Measurements from ENCODE around the gene CDK6. TPM values are rescaled to one million over a fixed set of nuclear protein-coding genes. Genes with fewer than 3 reads are reported as not detected.

Gene CDK6
- total RNA-seq, 3 donors from 2014 or later (not counting 1 experiment from before 2014, with no cell fraction given) = 41.1 to 46.3 (median 45.1) TPM

DNA sequence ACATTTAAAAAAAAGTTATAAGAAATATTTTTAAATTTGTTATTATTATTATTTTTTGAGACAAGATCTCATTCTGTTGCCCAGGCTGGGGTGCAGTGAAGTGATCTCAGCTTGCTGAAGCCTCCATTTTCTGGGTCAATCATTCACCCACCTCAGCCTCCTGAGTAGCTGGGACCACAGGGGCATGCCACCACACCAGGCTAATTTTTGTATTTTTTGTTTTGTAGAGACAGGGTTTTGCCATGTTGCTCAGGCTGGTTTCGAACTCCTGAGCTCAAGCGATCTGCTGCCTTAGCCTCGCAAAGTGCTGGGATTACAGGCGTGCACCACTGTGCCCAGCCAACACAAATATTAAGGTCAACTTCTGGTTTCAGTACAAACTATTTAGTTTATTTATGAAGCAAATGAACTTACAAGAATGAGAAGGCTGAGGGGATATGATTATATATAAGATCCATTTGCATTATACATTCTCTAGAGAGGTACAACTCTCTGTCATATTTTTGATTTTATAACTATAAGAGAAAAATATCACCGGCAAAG is 200.3 kb downstream of the CDK6 start:
- Mint-ChIP-seq H3K27me3 (ENCODE audit: low read depth in 2 of 2) (no peaks in the 10 kb centered on the region), H3K36me3 (no peaks in the 10 kb centered on the region), H3K27ac (no peak overlapping the region), H3K9me3 (no peaks in the 10 kb centered on the region), H3K4me1 (peaks cover 54 to 58% of the 10 kb centered on the region in 2 donors), H3K4me3 (no peak overlapping the region)
- peaks cover 11% of the 10 kb centered on the region for H3K4me1 ChIP-seq (ENCODE audit: control insufficient read depth, insufficient read depth, low read length)
- H3K9me3 ChIP-seq (ENCODE audit: control insufficient read depth, insufficient read depth, low read length) = no peaks in the 10 kb centered on the region
- ATAC-seq (no peak), DNase-seq (no peak)
- intact Hi-C loops (cut with micrococcal nuclease) = no loop called here
- TF ChIP-seq, protein P1, sequence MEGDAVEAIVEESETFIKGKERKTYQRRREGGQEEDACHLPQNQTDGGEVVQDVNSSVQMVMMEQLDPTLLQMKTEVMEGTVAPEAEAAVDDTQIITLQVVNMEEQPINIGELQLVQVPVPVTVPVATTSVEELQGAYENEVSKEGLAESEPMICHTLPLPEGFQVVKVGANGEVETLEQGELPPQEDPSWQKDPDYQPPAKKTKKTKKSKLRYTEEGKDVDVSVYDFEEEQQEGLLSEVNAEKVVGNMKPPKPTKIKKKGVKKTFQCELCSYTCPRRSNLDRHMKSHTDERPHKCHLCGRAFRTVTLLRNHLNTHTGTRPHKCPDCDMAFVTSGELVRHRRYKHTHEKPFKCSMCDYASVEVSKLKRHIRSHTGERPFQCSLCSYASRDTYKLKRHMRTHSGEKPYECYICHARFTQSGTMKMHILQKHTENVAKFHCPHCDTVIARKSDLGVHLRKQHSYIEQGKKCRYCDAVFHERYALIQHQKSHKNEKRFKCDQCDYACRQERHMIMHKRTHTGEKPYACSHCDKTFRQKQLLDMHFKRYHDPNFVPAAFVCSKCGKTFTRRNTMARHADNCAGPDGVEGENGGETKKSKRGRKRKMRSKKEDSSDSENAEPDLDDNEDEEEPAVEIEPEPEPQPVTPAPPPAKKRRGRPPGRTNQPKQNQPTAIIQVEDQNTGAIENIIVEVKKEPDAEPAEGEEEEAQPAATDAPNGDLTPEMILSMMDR (IDR thresholded peaks at IDR 0.05) = no peak
- H3K27ac ChIP-seq (ENCODE audit: low read length) = no peak overlapping the region
- H3K27me3 ChIP-seq (ENCODE audit: control insufficient read depth, insufficient read depth, low read length) = no peaks in the 10 kb centered on the region
- WGBS (ENCODE audit: insufficient coverage) = 92% methylated on average over 4 of the region's 5 CpGs
- no peak overlapping the region for H3K4me3 ChIP-seq (ENCODE audit: low read length)
- H3K36me3 ChIP-seq (ENCODE audit: control insufficient read depth, insufficient read depth, low read length) = no peaks in the 10 kb centered on the region

DNA sequence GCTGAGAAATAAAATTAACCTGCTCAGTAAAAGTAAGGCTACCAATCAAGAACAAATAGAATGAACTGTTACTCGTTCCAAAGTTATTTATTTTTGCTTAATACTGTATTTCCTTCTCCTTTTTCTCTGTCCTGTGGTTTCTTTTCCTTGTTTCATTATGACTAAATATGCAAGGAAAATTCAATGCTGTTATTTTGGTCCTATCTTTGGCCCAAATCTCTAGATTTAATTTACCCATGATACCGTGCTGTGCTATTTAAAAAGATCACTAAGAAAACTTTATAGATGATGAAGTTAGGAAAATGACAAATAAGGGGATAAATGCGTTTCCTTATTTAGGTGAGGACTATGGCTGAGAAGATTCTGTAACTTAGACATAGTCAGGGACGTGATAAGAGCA is 200.8 kb downstream of the CDK6 start:
- 69% methylated on average over 1 of the region's 4 CpGs for WGBS (ENCODE audit: insufficient coverage)

DNA sequence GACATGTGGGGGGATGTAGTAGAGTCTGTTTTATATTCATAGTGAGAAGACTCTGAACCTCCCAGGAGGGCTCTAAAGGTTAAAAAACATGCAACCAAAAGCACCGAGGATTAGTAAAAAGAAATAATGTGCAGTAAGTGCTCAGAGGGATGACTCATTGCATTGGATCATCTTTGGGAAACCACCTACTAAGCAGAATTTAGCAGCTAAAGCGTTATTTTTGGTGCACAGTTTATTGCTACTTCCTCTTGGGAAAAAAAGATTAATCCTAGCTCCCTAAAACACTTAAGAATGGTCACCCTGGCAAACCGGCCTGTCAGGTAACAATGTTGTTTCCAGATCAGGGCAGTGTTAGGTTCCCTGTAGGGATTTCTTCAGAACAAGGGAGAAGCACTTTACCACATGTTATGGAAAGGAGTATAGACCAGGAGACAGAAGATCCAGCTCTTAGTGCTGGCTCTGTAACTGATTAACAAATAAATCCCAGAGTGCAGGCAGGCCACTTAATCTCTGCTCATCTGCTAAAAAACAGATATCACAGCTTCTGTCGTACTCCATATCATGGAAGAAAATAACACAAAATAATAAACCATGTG is 201.4 kb downstream of the CDK6 start:
- Mint-ChIP-seq H3K27ac (peak overlapping the region; percentile 90 to 92), H3K4me3 (no peak overlapping the region), H3K4me1 (peaks cover 48 to 52% of the 10 kb centered on the region in 2 donors), H3K9me3 (peaks cover 0 to 3% of the 10 kb centered on the region in 2 donors), H3K27me3 (ENCODE audit: low read depth in 2 of 2) (no peaks in the 10 kb centered on the region), H3K36me3 (no peaks in the 10 kb centered on the region)
- TF ChIP-seq, protein P1 (IDR thresholded peaks at IDR 0.05) = no peak
- Histone ChIP-seq H3K27me3 (ENCODE audit: control insufficient read depth, insufficient read depth, low read length) (no peaks in the 10 kb centered on the region), H3K4me1 (ENCODE audit: control insufficient read depth, insufficient read depth, low read length) (peaks cover 10% of the 10 kb centered on the region), H3K27ac (ENCODE audit: low read length) (no peak overlapping the region), H3K36me3 (ENCODE audit: control insufficient read depth, insufficient read depth, low read length) (no peaks in the 10 kb centered on the region), H3K4me3 (ENCODE audit: low read length) (no peak overlapping the region), H3K9me3 (ENCODE audit: control insufficient read depth, insufficient read depth, low read length) (no peaks in the 10 kb centered on the region)
- peak in 1 of 2 donors; percentile 43 for DNase-seq
- ATAC-seq = peak in 2 of 3 donors; percentile 31 to 42
- 44% methylated on average over 4 of the region's 4 CpGs for WGBS (ENCODE audit: insufficient coverage)
- intact Hi-C loops (cut with micrococcal nuclease) = no loop called here

More for the DNA sequence above, 200.8 kb downstream of the CDK6 start:
- Mint-ChIP-seq H3K4me3 (no peak overlapping the region), H3K27me3 (ENCODE audit: low read depth in 2 of 2) (no peaks in the 10 kb centered on the region), H3K36me3 (no peaks in the 10 kb centered on the region), H3K9me3 (no peaks in the 10 kb centered on the region), H3K4me1 (peaks cover 54 to 57% of the 10 kb centered on the region in 2 donors), H3K27ac (peak overlapping the region in 1 of 2 donors; percentile 92)
- Histone ChIP-seq H3K4me1 (ENCODE audit: control insufficient read depth, insufficient read depth, low read length) (peaks cover 11% of the 10 kb centered on the region), H3K36me3 (ENCODE audit: control insufficient read depth, insufficient read depth, low read length) (no peaks in the 10 kb centered on the region), H3K27me3 (ENCODE audit: control insufficient read depth, insufficient read depth, low read length) (no peaks in the 10 kb centered on the region), H3K9me3 (ENCODE audit: control insufficient read depth, insufficient read depth, low read length) (no peaks in the 10 kb centered on the region), H3K27ac (ENCODE audit: low read length) (no peak overlapping the region), H3K4me3 (ENCODE audit: low read length) (no peak overlapping the region)
- ATAC-seq = no peak
- no peak for DNase-seq
- TF ChIP-seq, protein P1 (IDR thresholded peaks at IDR 0.05) = no peak
- intact Hi-C loops (cut with micrococcal nuclease) = no loop called here
